ENCODE results near the gene KLHL35. TPM values are rescaled to one million over a fixed set of nuclear protein-coding genes. Genes with fewer than 3 reads are reported as not detected.
"Not testable (repeated sequence)": the region's sequence is repeated elsewhere in the genome, so short reads cannot be mapped to it uniquely, and the experiment has no call there.

KLHL35 gene
- total RNA-seq, 1 experiment from 2014 or later, result 1.3 TPM

DNA sequence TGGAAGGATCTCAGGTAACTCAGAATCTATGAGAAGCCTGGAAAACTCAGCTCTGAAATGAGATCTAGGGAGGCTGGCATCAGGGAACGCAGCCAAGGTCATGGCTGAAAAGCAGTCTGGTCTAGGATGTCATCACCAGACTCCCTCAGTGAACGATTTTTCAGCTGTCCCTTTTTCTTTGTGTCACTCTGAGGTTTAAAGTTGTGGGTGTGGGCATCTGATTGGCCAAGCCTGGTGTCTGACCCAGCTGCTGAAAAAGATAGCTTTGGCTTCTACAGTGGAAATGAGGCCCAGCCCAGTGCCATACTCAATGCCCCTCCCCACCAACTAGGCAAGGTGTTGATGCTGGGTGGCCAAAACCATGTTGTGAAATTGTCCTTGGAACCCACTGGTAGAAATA, 19.1 kb downstream of the KLHL35 start:
- no peak overlapping the region for H3K4me3 Mint-ChIP-seq (ENCODE audit: low read depth, unreplicated experiment)
- H3K27ac Mint-ChIP-seq (ENCODE audit: unreplicated experiment), result no peak overlapping the region
- CTCF ChIA-PET, result no interaction called here
- H3K27me3 Mint-ChIP-seq (ENCODE audit: unreplicated experiment), result no peaks in the 10 kb centered on the region
- H3K9me3 Mint-ChIP-seq (ENCODE audit: low read depth, unreplicated experiment), result no peaks in the 10 kb centered on the region
- intact Hi-C loops (cut with micrococcal nuclease; ENCODE audit: unreplicated experiment), result no loop called here
- peaks cover 47% of the 10 kb centered on the region for H3K36me3 Mint-ChIP-seq (ENCODE audit: insufficient read depth, unreplicated experiment)
- no peaks in the 10 kb centered on the region for H3K4me1 Mint-ChIP-seq (ENCODE audit: low read depth, unreplicated experiment)
- BruUV-seq (replicated peaks), result no TSS peak
- DNase-seq, result no peak
- TF ChIP-seq, protein P1, sequence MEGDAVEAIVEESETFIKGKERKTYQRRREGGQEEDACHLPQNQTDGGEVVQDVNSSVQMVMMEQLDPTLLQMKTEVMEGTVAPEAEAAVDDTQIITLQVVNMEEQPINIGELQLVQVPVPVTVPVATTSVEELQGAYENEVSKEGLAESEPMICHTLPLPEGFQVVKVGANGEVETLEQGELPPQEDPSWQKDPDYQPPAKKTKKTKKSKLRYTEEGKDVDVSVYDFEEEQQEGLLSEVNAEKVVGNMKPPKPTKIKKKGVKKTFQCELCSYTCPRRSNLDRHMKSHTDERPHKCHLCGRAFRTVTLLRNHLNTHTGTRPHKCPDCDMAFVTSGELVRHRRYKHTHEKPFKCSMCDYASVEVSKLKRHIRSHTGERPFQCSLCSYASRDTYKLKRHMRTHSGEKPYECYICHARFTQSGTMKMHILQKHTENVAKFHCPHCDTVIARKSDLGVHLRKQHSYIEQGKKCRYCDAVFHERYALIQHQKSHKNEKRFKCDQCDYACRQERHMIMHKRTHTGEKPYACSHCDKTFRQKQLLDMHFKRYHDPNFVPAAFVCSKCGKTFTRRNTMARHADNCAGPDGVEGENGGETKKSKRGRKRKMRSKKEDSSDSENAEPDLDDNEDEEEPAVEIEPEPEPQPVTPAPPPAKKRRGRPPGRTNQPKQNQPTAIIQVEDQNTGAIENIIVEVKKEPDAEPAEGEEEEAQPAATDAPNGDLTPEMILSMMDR (IDR thresholded peaks at IDR 0.05; ENCODE audit: unreplicated experiment), result no peak

DNA sequence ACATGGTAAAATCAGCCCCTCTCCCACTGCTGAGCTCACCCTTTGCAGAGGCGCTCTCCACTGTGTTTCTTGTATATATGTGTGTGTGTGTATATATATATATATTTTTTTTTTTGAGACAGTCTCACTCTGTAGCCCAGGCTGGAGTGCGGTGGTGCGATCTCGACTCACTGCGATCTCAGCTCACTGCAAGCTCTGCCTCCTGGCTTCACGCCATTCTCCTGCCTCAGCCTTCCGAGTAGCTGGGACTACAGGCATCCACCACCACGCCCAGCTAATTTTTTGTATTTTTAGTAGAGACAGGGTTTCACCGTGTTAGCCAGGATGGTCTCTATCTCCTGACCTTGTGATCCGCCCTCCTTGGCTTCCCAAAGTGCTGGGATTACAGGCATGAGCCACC, 19.9 kb downstream of the KLHL35 start:
- H3K27me3 Mint-ChIP-seq (ENCODE audit: unreplicated experiment); H3K27ac Mint-ChIP-seq (ENCODE audit: unreplicated experiment); H3K4me1 Mint-ChIP-seq (ENCODE audit: low read depth, unreplicated experiment); H3K9me3 Mint-ChIP-seq (ENCODE audit: low read depth, unreplicated experiment); H3K4me3 Mint-ChIP-seq (ENCODE audit: low read depth, unreplicated experiment); intact Hi-C loops (cut with micrococcal nuclease; ENCODE audit: unreplicated experiment); CTCF ChIA-PET; DNase-seq; BruUV-seq (replicated peaks): not testable (repeated sequence)
- peaks cover 54% of the 10 kb centered on the region for H3K36me3 Mint-ChIP-seq (ENCODE audit: insufficient read depth, unreplicated experiment)

DNA sequence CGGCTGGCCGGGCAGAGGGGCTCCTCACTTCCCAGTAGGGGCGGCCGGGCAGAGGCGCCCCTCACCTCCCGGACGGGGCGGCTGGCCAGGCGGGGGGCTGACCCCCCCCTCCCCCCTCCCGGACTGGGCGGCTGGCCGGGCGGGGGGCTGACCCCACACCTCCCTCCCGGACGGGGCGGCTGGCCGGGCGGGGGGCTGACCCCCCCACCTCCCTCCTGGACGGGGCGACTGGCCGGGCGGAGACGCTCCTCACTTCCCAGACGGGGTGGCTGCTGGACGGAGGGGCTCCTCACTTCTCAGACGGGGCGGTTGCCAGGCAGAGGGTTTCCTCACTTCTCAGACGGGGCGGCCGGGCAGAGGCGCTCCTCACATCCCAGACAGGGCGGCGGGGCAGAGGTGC, 23.0 kb downstream of the KLHL35 start:
- CTCF ChIA-PET; H3K27me3 Mint-ChIP-seq (ENCODE audit: unreplicated experiment); H3K4me3 Mint-ChIP-seq (ENCODE audit: low read depth, unreplicated experiment); intact Hi-C loops (cut with micrococcal nuclease; ENCODE audit: unreplicated experiment); H3K4me1 Mint-ChIP-seq (ENCODE audit: low read depth, unreplicated experiment); BruUV-seq (replicated peaks); H3K9me3 Mint-ChIP-seq (ENCODE audit: low read depth, unreplicated experiment); DNase-seq; H3K27ac Mint-ChIP-seq (ENCODE audit: unreplicated experiment): not testable (repeated sequence)
- peaks cover 64% of the 10 kb centered on the region for H3K36me3 Mint-ChIP-seq (ENCODE audit: insufficient read depth, unreplicated experiment)

DNA sequence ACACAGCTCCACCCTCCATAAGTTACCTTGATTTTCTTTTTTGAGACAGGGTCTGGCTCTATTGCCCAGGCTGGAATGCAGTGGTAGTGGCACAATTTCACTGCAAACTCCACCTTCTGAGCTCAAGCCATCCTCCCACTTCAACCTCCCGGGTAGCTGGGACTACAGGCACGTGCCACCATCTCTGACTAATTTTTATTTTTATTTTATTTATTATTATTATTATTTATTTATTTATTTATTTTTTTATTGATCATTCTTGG, 24.1 kb downstream of the KLHL35 start:
- Mint-ChIP-seq H3K4me3 (ENCODE audit: low read depth, unreplicated experiment) (no peak overlapping the region), H3K36me3 (ENCODE audit: insufficient read depth, unreplicated experiment) (peaks cover 69% of the 10 kb centered on the region), H3K27me3 (ENCODE audit: unreplicated experiment) (no peaks in the 10 kb centered on the region), H3K27ac (ENCODE audit: unreplicated experiment) (no peak overlapping the region), H3K4me1 (ENCODE audit: low read depth, unreplicated experiment) (peaks cover under 1% of the 10 kb centered on the region), H3K9me3 (ENCODE audit: low read depth, unreplicated experiment) (no peaks in the 10 kb centered on the region)
- TF ChIP-seq, protein P1 (IDR thresholded peaks at IDR 0.05; ENCODE audit: unreplicated experiment), result no peak
- no TSS peak for BruUV-seq (replicated peaks)
- CTCF ChIA-PET, result no interaction called here
- intact Hi-C loops (cut with micrococcal nuclease; ENCODE audit: unreplicated experiment), result no loop called here
- DNase-seq, result no peak

DNA sequence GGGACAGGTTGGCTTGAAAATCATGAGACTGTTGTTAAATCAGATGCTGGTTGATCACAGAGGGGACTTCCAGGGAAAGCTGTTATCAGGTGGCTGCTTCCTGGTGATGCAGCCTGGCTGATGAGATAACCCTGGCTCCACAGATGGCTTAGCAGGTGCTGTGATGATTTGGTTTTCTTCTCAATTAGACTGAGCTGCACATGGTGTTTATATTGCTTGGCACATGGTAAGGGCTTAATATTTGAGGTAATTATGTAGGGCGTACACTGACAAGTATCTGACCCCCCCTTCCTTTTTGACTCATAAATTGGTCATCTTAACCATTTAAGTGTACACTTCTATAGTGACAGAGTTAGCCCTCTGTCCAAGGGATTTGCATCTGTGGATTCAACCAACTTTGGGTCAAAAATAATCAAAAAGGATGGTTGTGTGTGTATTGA, 26.6 kb downstream of the KLHL35 start:
- peaks cover 76% of the 10 kb centered on the region for H3K36me3 Mint-ChIP-seq (ENCODE audit: insufficient read depth, unreplicated experiment)
- H3K27ac Mint-ChIP-seq (ENCODE audit: unreplicated experiment), result no peak overlapping the region
- no peaks in the 10 kb centered on the region for H3K27me3 Mint-ChIP-seq (ENCODE audit: unreplicated experiment)
- CTCF ChIA-PET, result no interaction called here
- DNase-seq, result no peak
- peaks cover 25% of the 10 kb centered on the region for H3K4me1 Mint-ChIP-seq (ENCODE audit: low read depth, unreplicated experiment)
- no peaks in the 10 kb centered on the region for H3K9me3 Mint-ChIP-seq (ENCODE audit: low read depth, unreplicated experiment)
- TF ChIP-seq, protein P1 (IDR thresholded peaks at IDR 0.05; ENCODE audit: unreplicated experiment), result no peak
- no peak overlapping the region for H3K4me3 Mint-ChIP-seq (ENCODE audit: low read depth, unreplicated experiment)
- intact Hi-C loops (cut with micrococcal nuclease; ENCODE audit: unreplicated experiment), result no loop called here
- no TSS peak for BruUV-seq (replicated peaks)

Measured in Calu3 (cell line).